IPS DF 6.9 (cell line): ENCODE data around the gene PI4KA.

Experiments used
- DNase-seq: peaks from one replicate; pipeline ENCODE4 v3.0.0-alpha.2; 2013; ENCODE audit warnings: low read depth, low spot score
- H3K27ac ChIP-seq: one replicate; pipeline ENCODE4 v1.5.1; 2013; ENCODE audit warnings: low read length, control low read depth
- H3K27me3 ChIP-seq: 2 replicates; pipeline ENCODE4 v1.6.1; 2013; ENCODE audit warnings: mild to moderate bottlenecking, low read length; ENCODE audit not compliant: control insufficient read depth, insufficient read depth
- H3K36me3 ChIP-seq: 2 replicates; pipeline ENCODE4 v1.6.1; 2013; ENCODE audit warnings: low read length; ENCODE audit not compliant: control insufficient read depth, insufficient read depth
- H3K4me1 ChIP-seq: 2 replicates; pipeline ENCODE4 v1.6.1; 2013; ENCODE audit warnings: low read length; ENCODE audit not compliant: control insufficient read depth, insufficient read depth
- H3K4me3 ChIP-seq: 2 replicates; pipeline ENCODE4 v1.5.1; 2013; ENCODE audit warnings: mild to moderate bottlenecking, low read length
- H3K9me3 ChIP-seq: 2 replicates; pipeline ENCODE4 v1.6.1; 2013; ENCODE audit warnings: low read length, inconsistent platforms; ENCODE audit not compliant: control insufficient read depth, insufficient read depth
- WGBS: extraction: QIAGEN DNeasy Blood & Tissue Kit; methylation state at CpG from one replicate; pipeline ENCODE4 v1.1.7; 2013; ENCODE audit warnings: mixed read lengths, missing lambda C conversion rate; ENCODE audit not compliant: insufficient read length, insufficient coverage; 5-methylcytosine and 5-hydroxymethylcytosine counted together

The PI4KA gene

DNA sequence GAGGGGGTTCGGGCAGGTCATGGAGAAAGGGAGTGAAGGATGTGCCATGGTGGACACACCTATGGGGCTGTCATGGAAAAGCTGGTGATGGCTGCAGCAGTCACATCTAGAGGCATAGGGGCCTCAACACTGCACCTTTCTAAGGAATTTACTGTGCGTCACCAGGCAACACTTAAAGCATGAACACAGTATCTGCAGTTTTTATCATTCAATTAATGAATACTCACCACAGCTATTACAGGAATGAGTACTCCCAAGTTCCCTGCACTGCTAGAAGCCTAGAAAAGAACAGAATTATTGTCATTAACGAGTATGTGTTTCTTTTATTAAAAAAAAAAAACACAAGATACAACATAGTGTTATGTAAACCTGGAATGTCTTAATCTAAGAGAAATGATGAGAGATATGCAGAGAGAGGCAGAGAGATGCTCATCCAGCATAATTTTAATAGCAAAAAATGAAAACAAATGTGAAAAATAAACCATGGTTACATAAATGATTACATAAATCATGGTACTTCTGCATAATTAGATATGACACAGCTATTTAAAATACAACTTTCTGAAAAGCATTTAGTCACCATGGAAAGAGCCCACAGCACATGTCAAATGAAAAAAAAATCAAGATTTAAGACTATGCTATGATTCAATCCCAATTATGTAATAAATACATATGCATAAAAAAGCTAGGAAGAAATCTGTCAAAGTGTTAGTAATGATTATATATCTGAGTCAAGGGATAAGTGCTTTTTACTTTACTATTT, 65.5 kb downstream of the PI4KA start:
- Histone ChIP-seq H3K4me3 (no peak overlapping the region), H3K36me3 (0 out of 2 replicates have a peak, but pooled peaks cover 2% of the 10 kb centered on the region), H3K27me3 (no peaks in the 10 kb centered on the region), H3K4me1 (no peaks in the 10 kb centered on the region), H3K27ac (no peak overlapping the region), H3K9me3 (no peaks in the 10 kb centered on the region)
- no peak for DNase-seq
- no CpG with 5 or more reads among the region's 3 CpGs for WGBS

DNA sequence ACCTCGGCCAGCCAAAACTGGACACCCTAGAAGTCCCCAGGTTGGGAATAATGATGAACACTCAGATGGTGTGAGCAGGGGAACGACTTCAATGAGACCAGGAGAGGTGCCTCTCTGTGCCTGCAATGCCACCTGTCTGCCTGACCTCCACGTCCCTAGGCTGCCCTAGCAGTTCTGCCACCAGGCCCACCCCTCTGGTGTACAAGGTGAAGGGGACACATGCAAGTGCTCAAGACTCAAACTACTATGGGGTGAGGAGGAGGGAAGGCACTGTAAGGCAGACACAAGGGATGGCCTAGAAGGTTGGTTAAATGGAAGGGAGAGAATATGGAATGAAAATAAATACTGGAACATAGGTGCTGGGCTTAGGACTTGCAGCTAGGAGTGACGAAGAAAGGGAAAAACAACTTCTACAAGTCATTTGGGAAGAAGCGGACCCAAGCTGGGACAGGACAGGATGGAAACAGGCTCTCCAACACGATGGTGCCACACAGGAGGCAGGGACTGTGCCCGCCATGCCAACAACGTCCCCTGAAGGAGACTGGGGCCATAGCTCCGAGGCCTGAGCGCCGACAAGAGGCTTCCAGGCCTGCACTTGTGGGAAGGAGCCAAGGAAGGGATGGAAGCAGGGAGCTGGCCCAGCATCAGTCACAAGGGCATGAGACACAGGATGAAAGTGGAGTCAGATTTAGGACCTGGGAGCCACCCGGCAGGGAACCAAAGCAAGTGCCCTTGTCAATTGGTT, 66.2 kb downstream of the PI4KA start:
- Histone ChIP-seq H3K27me3 (no peaks in the 10 kb centered on the region), H3K36me3 (no peaks in the 10 kb centered on the region), H3K27ac (no peak overlapping the region), H3K4me1 (no peaks in the 10 kb centered on the region), H3K4me3 (no peak overlapping the region), H3K9me3 (no peaks in the 10 kb centered on the region)
- DNase-seq = no peak
- WGBS = no CpG with 5 or more reads among the region's 12 CpGs

DNA sequence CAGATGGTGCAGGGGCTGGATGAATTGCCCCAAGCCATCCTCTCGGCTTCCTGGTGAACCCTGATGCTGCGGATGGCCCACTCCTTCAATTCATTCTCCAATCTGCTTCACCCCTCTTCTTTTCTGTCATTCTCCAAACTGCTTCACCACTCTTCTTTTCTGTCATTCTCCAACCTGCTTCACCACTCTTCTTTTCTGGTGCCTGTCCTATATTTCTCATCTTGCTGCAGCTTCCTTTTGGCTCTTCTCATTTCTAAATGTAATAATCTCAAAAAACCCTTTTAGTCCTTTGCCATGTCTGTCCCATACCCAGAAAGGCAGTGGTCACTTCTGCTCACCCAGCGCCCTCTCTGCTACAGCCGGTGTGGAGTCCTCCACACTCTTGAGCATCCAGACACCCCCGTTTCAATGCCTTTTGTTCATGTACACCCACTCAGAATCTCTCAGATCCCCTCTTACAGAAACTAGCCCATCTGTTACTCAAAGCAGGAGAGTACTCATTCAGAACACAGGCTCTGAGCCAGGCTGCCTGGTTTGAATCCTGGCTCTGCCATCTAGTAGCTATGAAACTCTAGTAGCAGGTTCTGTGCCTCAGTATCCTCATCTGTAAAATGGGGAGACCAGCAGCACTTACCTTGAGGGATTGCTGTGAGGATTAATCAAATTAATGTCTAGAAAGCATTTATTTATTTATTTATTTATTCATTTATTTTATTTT, 69.8 kb downstream of the PI4KA start:
- Histone ChIP-seq H3K27ac (no peak overlapping the region), H3K4me3 (no peak overlapping the region), H3K4me1 (peaks cover 2% of the 10 kb centered on the region; the same call in 1 of the 2 replicates), H3K27me3 (no peaks in the 10 kb centered on the region), H3K36me3 (no peaks in the 10 kb centered on the region), H3K9me3 (no peaks in the 10 kb centered on the region)
- WGBS = no CpG with 5 or more reads among the region's 5 CpGs
- DNase-seq = no peak

DNA sequence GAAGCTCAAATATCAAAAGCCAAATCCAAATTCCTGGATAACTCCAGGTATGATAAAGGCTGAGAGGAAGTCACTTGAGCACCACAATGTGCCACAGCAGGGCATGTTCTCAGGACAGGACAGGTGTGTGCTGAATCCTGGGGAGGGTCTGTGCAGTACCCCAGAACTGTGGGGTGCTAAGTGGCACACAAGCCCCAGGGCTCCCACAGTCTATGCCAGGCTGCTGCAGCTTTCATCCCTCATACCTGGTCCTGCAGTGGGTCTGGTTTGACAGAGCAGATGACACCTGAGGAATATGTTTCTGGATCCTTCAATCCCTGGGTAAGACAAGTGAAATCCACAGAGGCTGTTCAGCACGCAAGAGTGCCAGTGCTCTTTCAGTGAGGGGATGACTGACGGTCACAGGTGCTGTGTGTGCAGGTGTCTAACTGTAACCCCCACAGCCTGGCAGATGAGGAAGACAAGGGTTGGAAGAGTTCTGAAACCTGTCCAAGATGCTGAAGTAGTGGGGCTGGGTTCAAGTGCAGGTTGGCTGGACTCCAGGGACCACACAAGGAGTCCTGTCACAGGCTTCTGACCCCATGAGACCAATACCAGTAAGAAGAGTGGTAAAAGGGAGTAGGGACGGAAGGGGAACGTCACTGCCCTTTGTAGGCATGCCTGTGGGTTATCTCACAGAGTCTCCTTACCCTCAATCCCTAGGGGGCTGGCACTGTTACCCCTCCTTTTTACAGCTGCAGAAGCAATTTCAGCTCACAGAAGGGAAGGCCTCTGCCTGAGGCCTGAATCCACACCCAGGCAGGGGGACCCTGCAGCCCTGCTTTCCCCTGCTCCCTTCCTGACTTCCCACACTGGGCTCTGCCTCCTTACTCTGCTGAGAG, 70.6 kb downstream of the PI4KA start:
- no peak overlapping the region for H3K27ac ChIP-seq
- peaks cover 2% of the 10 kb centered on the region; the same call in 1 of the 2 replicates for H3K4me1 ChIP-seq
- DNase-seq = no peak
- no peaks in the 10 kb centered on the region for H3K36me3 ChIP-seq
- no peaks in the 10 kb centered on the region for H3K27me3 ChIP-seq
- no peaks in the 10 kb centered on the region for H3K9me3 ChIP-seq
- WGBS = no CpG with 5 or more reads among the region's 4 CpGs
- H3K4me3 ChIP-seq = no peak overlapping the region

DNA sequence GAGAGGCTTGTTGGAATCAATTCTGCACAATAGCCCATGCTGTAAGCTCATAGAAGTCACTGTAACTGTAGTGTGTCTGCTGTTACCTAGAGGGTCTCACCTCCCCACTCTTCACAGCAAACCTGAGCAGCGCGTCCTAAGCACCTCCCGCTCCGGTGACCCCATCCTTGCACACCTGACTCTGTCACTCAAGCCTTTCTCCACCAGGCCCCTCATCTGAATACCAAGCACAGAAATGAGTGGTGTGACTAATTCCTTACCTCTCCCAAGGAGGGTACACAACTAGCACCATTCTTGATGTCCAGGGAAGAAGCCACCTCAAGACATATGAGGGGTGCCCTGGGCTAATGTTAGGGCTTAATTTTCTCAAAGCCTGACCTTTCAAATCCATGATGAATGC, 71.4 kb downstream of the PI4KA start:
- H3K4me1 ChIP-seq = peaks cover 2% of the 10 kb centered on the region; the same call in 1 of the 2 replicates
- no peaks in the 10 kb centered on the region for H3K27me3 ChIP-seq
- no peak for DNase-seq
- no peaks in the 10 kb centered on the region for H3K9me3 ChIP-seq
- WGBS = no CpG with 5 or more reads among the region's 4 CpGs
- no peak overlapping the region for H3K4me3 ChIP-seq
- no peak overlapping the region for H3K27ac ChIP-seq
- H3K36me3 ChIP-seq = no peaks in the 10 kb centered on the region

DNA sequence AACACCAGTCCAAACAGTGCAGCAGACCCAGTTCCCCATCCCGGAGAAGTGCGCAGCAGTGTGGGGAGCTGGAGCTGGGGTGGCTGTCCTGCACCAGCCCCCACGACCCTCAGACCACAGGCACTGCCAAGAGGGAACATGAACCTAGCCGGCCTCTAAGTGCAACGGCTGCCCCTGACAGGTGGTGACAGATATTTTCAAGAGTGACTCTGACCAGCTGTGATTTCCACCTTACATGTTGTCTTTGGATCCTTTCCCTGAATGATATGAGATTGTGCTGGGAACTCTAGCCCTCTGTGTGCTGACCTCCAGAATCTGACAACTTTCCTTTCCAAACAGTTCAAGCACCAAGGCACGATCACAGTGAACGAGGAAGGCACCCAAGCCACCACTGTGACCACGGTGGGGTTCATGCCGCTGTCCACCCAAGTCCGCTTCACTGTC, 72.1 kb downstream of the PI4KA start:
- Histone ChIP-seq H3K27me3 (no peaks in the 10 kb centered on the region), H3K36me3 (no peaks in the 10 kb centered on the region), H3K4me3 (no peak overlapping the region), H3K9me3 (no peaks in the 10 kb centered on the region), H3K4me1 (peaks cover 2% of the 10 kb centered on the region; the same call in 1 of the 2 replicates), H3K27ac (no peak overlapping the region)
- no CpG with 5 or more reads among the region's 10 CpGs for WGBS
- no peak for DNase-seq

DNA sequence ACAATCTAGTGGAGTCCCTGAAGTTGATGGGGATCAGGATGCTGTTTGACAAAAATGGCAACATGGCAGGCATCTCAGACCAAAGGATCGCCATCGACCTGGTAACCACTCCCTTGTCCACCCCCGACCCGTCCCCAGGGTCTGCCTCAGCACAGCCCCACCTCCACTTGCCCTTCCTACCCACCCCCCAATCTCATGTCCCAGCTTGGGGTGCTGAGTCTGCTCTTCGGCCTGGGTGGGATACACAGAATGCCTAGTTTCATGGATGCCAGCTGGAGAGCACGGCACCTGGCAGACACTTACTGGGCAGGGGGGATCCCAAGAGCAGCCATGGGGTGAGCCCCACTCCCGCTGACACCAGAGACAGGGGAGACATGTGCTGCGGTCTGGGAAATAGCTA, 72.6 kb downstream of the PI4KA start:
- no peak for DNase-seq
- H3K4me1 ChIP-seq = peaks cover 2% of the 10 kb centered on the region; the same call in 1 of the 2 replicates
- no CpG with 5 or more reads among the region's 8 CpGs for WGBS
- no peaks in the 10 kb centered on the region for H3K36me3 ChIP-seq
- no peak overlapping the region for H3K4me3 ChIP-seq
- no peak overlapping the region for H3K27ac ChIP-seq
- no peaks in the 10 kb centered on the region for H3K9me3 ChIP-seq
- no peaks in the 10 kb centered on the region for H3K27me3 ChIP-seq

DNA sequence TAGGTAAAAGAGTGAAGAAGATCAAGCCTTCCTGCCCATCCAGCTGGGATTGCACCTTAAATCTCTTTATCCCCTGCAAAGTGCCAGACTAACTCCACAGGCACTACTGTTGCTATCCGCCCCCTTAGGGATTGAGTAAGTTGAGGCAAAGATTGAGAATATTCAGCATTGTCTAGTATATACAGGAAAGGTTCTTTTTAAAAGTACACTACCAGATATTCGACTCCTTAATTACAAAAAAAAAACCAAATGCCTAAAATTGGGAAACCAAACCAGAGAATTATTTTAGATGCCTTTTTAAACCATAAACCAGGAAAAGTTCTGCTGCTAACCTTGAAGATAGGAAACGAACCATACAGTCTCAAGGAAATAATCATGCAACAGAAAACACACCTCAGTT, 73.2 kb downstream of the PI4KA start:
- no peak overlapping the region for H3K27ac ChIP-seq

DNA sequence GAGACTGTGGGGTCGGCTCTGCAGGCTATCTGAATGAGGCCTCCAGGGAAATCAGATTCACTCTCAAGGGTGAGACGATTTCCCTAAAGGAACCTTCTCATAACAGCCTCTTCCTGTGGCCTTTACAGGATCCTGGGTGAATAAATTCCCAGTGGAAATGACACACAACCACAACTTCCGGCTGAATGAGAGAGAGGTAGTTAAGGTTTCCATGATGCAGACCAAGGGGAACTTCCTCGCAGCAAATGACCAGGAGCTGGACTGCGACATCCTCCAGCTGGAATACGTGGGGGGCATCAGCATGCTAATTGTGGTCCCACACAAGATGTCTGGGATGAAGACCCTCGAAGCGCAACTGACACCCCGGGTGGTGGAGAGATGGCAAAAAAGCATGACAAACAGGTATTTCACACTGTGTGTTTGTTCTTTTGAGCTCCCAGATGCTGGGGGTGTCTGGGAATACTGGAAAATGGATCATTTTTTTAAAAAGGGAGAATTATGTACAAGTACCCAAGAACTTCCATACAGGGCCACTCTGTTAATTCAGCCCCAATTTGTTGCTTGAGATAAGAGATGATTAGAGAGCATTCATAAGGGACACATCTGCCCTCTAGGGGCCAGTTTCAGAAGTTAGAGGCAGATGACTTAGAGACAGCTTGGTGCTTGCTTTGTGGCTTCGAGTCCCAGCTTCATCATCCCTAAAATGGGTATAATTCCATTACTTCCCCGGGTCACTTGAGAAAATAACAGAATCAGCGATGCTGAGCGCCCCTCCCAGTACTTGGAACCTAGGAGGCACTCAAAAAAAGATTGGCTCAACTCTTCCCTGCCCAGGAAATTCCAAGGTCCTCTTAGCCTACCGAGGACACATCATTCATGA, 74.5 kb downstream of the PI4KA start:
- H3K9me3 ChIP-seq = no peaks in the 10 kb centered on the region
- DNase-seq = no peak
- H3K4me3 ChIP-seq = no peak overlapping the region
- H3K27ac ChIP-seq = no peak overlapping the region
- H3K36me3 ChIP-seq = no peaks in the 10 kb centered on the region
- WGBS = no CpG with 5 or more reads among the region's 14 CpGs
- H3K27me3 ChIP-seq = no peaks in the 10 kb centered on the region
- peaks cover 2% of the 10 kb centered on the region; the same call in 1 of the 2 replicates for H3K4me1 ChIP-seq

More for the DNA sequence above, 73.2 kb downstream of the PI4KA start:
- no peaks in the 10 kb centered on the region for H3K36me3 ChIP-seq
- peaks cover 2% of the 10 kb centered on the region; the same call in 1 of the 2 replicates for H3K4me1 ChIP-seq
- H3K9me3 ChIP-seq = no peaks in the 10 kb centered on the region
- DNase-seq = no peak
- no peak overlapping the region for H3K4me3 ChIP-seq
- H3K27me3 ChIP-seq = no peaks in the 10 kb centered on the region
- WGBS = no CpG with 5 or more reads among the region's 3 CpGs
